GM19099 (cell line): Measurements from ENCODE around the gene ZDHHC14.

Experiments used
- POLR2A ChIP-seq: IDR thresholded peaks from 3 replicates; pipeline ENCODE4 v1.6.1; 2011; ENCODE audit warnings: low read depth; ENCODE audit not compliant: insufficient read length; ENCODE audit errors: extremely low read depth

ZDHHC14 gene

DNA sequence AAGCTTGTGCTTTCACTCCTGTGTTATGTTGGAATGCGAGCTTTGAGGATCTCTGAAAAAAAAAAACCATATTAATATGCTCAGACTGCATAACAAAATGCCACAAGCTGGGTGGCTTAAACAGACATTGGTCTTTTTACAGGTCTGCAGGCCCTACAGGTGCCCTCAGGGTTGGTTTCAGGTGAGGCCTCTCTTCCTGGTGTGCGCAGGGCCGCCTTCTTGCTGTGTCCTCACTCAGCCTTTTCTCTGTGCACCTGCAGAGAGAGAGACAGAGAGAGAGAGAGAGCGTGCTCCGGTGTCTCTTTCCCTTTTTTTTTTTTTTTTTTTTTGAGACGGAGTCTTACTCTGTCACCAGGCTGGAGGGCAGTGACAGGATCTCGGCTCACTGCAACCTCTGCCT, 327.9 kb downstream of the ZDHHC14 start:
- no peak for TF ChIP-seq POLR2A

DNA sequence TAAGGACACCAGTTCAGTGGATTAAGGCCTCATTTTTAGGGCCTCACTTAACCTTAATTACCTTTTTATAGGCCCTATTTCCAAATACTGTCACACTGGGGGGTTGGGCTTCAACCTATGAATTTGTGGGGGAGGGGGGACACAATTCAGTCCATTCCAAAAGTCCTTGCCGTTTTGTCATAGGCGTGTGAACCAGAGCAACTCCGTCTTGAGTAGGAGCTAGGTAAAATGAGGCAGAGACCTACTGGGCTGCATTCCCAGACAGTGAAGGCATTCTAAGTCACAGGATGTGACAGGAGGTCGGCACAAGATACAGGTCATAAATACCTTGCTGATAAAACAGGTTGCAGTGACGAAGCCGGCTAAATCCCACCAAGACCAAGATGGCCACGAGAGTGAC, 328.6 kb downstream of the ZDHHC14 start:
- no peak for TF ChIP-seq POLR2A

DNA sequence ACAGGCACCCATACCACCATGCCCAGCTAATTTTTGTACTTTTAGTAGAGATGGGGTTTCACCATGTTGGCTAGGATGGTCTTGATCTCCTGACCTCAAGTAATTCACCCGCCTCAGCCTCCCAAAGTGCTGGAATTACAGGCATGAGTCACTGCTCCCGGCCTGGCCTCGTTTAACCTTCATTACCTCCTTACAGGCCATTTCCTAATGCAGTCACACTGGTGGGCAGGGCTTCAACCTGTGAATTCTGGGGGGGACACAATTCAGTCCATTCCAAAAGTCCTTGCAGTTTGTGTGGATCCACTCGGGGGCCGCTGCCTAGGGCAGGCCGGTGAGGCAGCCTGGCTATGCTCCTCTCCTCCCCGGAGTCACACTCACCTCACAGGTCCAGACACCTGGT, 329.6 kb downstream of the ZDHHC14 start:
- no peak for TF ChIP-seq POLR2A

DNA sequence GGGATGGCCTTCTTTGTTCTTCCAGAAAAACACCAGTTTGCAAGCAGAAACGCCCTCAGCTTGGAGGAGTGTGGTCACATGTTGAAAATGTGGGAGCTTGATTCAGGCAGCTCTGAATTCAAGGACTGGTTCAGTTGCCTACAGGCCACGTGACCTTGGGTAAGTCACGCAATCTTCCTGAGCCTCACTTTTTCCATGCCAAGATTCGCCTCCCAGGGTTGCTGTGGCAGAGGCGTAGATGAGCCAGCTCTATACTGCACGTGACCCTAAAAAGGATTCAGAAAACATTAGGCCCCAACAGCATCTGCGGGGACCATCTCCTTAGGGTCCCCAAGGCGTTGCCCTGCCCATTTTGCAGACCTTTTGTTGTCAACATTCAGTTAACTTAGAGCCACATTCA, 330.1 kb downstream of the ZDHHC14 start:
- no peak for TF ChIP-seq POLR2A

DNA sequence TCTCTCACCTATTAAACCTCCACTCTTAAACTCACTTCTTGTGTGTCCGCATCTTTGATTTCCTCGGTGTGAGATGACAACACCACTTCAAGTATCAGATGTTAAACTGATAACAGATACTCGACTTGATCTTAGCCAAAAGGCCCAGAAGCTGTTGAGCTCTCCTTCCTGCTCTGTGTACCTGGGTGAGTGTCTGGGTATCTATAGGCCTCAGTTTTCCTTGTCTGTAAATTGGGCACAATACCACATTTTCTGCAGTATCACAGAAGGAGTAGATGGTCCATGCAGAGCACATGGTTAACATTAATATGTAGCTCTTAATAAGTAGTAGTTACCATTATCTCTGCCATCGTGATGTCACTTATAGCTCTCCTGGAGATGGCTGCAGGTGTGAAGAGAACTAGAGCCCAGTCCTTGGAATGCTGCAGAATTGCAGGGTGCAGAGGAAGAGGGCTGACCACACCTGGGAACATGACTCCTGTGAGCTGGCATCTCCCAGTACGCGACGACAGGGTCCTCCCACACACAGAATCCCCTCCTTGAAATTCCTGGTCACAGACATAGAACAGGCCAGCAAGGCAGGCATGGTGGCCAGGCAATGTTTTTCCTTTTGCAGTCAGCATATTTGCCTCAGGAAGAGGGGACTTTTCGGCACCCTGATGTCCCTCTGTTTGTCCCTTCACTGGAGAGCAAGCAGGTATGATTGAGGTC, 331.8 kb downstream of the ZDHHC14 start:
- no peak for TF ChIP-seq POLR2A

DNA sequence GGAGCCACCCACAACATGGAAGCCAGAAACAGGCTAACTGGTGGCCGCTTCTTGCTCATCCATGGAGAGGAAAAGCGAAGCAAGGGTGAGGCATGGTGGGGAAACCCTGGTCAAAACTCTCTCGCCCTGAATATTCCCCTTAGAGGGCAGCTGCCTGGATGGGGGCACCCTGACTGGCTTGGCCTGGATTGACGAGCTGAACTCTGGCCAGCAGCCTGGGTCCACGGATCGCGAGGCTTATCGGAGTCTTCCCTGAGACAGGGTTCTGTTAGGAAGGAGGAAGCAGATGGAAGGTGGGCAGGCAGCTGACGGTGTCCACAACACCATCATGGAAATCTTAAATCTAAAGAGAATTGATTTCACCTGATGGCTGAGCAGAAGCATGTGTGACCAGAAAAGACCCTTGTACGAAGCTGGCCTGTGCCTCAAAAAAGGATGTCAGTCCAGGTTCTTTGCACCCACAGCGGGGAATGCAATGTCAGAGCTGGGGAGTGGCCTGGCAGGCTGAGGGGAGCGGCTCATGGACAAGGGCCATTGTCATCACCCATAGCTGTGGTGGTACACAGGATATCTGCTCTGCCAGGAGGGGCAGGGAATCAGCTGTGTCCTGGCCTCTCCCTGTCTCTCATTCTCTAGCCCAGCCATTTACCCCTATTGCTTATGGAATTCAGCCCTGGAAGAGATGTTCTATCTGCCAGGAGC, 332.6 kb downstream of the ZDHHC14 start:
- no peak for TF ChIP-seq POLR2A

DNA sequence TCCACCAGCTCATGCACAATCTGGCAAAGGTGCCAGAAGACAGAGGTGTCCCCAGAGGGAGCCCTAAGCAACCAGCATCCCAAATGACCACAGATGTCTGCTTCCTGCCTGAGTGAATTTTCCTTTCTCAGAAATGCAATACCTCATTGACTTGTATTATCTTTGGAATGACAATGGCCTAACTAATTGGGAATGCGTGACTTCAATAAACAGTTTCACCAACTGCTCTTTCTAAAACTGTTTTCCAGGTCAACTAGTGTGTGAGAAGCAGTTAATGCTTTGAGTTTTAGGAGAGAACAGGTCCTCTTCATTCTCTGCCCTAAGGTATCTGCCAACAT, 333.1 kb downstream of the ZDHHC14 start:
- TF ChIP-seq POLR2A = no peak

DNA sequence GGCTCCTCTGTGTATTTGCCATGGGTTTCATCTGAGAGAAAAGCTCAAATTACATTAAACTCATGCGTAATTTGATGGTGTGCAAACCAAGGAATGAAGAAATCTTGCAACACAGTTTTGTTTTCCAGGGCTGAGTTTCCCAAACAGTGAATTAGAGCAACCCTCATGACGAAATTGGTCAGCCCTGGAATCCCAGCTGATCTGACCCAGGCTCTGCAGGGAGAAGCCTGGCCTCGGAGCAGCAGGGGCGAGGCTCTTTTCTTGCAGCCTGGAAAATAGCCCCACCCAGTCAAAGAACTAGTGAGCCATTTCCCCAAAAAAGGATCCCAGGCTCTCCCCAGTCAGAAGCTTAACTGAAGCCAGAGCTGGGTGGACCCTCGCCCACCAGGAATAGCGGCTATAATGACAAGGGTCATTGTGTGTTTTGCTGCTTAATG, 334.8 kb downstream of the ZDHHC14 start:
- no peak for TF ChIP-seq POLR2A

DNA sequence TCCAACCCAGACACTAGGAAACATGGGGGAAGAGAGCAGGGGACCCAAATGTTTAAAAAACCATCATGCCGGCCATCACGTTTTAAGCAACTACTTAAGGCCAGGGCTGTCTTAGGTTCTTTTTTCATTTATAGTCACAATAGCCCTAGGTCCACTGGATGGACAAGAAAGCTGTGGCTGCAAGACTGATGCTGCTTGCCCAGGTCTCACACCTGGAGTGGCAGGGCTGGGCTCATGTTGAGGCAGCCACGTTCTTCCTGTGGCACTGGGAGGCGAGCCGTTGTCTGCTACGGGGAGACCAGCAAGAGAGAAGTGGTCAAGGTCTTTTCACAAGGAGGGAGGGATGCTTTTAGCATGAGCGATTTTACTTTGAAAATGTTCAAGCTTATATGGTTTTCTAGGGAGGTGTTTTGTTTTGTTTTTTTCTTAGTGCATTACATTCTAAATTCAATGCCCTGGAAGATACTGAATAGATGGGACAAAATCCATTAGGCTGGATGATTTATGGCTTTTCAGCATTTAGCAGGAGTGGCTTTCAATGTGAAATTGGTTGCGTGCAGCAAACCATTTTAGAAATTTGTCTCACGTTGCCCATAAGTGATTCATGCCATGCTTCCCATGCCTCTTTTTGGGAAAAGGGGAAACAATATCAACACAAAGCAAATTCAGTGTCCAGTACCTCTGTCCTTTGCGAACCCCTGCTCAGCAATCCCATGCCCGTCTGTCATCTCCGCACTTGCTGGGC, 335.4 kb downstream of the ZDHHC14 start:
- no peak for TF ChIP-seq POLR2A

DNA sequence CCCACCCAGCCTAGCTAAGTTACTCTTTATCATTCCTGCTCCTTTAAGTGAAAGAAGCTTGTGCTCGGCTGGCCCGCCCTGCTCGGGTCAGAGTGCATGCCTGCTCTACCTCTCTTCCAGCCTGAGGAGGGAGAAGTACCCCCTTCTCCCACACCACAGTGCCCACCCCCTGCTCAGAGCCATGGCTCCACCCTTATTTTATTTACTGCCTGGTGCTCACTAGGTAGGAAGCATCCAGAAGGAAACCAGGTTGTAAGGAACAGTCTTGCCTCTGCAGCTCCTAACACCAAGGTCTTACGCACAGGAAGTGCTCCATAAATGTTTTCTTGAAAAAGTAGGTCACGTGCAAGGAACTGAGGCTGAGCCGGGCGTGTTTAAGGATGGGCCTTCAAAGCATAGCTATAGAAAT, 336.4 kb downstream of the ZDHHC14 start:
- TF ChIP-seq POLR2A = no peak

DNA sequence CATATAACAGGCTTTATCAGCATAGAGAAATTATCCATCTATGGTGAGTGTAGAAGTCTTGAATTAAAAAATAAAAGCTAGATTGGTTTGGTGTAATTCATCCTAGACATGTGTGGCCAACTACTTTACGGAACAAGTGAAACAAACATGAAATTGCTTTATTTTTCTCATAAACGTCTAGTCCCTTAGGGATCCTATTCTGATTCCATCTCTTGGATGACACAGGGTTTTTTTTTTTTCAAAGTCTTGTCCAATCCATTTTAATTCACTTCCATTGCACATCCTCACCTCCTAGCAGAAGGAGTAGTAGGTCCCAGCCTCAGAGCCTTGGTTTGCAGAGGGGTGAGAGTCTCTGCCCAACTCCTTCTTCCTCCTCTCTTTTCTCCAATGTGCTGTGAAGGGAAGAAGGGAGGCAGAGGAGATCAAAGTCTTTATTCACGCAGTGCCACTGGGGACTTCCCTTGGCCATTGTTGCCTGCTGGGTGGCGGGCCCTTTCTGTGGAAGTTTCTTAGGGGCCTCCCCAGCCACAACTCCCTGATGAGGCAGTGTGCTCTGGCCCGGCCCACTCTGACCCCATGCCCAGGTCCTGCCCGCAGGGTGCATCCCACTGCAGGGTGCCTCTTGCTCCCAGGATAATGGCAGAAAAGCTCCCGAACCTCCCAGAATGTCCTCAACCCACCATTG, 337.7 kb downstream of the ZDHHC14 start:
- TF ChIP-seq POLR2A = no peak

DNA sequence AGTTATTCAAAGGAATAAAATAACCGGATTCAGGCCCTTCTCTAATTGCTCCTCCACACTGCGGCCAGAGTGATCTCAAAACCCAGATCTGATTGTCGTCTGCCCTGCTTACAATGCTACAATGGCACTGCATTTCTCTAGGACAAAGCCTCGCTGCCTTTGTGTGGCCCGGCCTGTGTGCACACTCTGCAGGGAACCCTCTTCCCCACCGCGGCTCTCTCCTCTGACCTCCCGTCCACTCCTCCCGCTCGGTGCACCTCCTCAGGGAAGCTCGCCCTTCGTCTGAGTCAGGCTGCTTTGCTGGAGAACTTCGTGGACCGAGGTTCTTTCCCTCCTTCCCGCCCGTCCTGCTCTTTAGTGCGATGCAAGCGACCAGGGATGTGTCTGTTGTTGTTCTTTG, 340.4 kb downstream of the ZDHHC14 start:
- TF ChIP-seq POLR2A = no peak

DNA sequence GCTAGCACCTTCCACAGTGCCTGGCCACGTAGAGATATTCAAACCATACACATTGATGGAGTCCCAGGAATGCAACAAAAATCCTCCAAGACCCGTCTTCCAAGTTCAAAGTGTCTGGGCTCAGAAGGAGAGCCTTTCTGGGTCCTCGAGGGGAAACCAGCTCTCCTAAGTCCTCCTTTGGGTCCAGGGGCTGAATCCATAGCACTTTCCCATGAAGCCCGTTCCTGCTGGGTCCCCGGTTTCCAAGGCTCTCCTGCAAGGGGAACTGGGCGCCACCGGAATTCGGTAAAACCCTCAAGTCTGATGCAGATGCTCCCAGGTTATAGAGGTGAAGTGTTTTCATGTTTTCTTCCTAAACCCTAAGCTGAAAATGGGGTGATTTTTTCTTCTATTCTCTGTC, 340.8 kb downstream of the ZDHHC14 start:
- TF ChIP-seq POLR2A = no peak

DNA sequence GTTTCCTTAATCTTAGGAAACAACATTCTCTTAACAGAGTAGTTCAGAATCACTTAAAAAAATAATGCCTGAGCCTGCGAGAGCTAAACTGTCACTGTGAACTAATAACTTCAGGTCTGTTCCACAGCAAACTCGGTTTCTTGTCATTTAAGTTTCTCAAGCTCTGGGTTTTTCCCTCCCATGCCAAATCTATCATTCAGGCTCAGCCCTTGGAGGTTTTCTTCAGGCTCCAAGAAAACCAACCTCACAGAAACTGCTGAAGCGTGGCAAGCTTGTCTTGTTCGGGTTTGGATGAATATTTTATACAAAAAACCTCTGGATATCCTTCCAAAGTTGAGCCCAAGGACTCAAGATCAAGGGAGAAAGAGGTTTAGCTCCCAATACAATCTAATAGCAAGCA, 342.4 kb downstream of the ZDHHC14 start:
- no peak for TF ChIP-seq POLR2A

DNA sequence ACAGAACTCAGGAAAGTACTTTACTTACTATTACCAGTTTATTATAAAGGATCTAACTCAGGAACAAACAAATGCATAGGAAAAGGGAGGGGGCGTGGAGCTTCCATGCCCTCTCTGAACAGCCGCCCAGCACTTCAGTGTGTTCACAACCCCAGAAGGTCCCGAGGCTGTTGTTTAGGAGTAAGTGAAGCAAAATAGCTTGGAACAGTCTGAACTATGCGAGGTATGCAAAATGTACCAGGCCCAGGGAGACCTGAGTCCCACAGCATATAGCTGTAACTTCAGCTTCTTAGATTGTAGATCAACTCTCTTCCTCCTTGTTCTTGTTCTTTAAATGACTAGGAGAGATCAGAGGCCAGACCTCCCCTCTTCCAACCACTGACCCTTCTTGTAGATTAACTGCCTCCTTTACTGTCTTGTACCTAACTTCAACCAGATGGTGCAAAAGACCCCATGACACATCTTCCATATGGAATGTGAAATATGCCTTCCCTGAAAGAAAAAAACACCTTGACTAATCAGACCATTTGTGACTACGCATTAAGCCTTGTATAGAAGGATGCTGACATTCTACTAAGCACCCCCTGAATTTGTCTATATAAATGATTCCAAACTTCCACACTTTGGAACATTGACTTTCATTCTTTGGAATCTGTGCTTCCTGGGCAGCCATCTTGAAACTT, 343.3 kb downstream of the ZDHHC14 start:
- TF ChIP-seq POLR2A = no peak
